Chondrocyte (in vitro differentiated cells): Measurements from ENCODE around the gene RPUSD3. TPM values are rescaled to one million over a fixed set of nuclear protein-coding genes. Genes with fewer than 3 reads are reported as not detected.

Experiments
- DNase-seq: peaks from one replicate; pipeline ENCODE4 v3.0.0; 2021; ENCODE audit warnings: mixed read lengths, low spot score
- H3K27ac Mint-ChIP-seq: one replicate; pipeline ENCODE4 v1.8.0; 2021; ENCODE audit warnings: mild to moderate bottlenecking, moderate library complexity, mixed read lengths; ENCODE audit not compliant: unreplicated experiment
- H3K27me3 Mint-ChIP-seq: 2 replicates; pipeline ENCODE4 v1.8.0; 2021; ENCODE audit warnings: low read depth, mixed read lengths
- H3K36me3 Mint-ChIP-seq: 2 replicates; pipeline ENCODE4 v1.8.0; 2021; ENCODE audit warnings: low read depth, mixed read lengths
- H3K4me1 Mint-ChIP-seq: 2 replicates; pipeline ENCODE4 v1.8.0; 2021; ENCODE audit warnings: low read depth, mild to moderate bottlenecking, mixed read lengths
- H3K4me3 Mint-ChIP-seq: one replicate; pipeline ENCODE4 v1.8.0; 2021; ENCODE audit warnings: mild to moderate bottlenecking, moderate library complexity, mixed read lengths; ENCODE audit not compliant: unreplicated experiment
- H3K9me3 Mint-ChIP-seq: 2 replicates; pipeline ENCODE4 v1.8.0; 2021; ENCODE audit warnings: low read depth, mixed read lengths
- CTCF ChIP-seq: fragments of 200-600 bp; sonication (generic); IDR thresholded peaks from 2 replicates; pipeline ENCODE4 v1.5.0; 2021; ENCODE audit warnings: antibody characterized with exemption, mild to moderate bottlenecking, moderate library complexity
- total RNA-seq: library from RNA; stranded (reverse); gene quantifications from 3 replicates; pipeline ENCODE4 v1.2.1, GENCODE V29; 2021

RPUSD3 gene
- total RNA-seq, 1 donor from 2014 or later: 27.7 TPM

GRCh38 chr3:9795207-9795606 lies 48.6 kb downstream of the RPUSD3 start:
- no peak for TF ChIP-seq CTCF
- H3K36me3 Mint-ChIP-seq: peaks cover 21% of the 10 kb centered on the region
- peak overlapping the region; percentile 38 for H3K4me3 Mint-ChIP-seq
- no peak for DNase-seq
- no peaks in the 10 kb centered on the region for H3K9me3 Mint-ChIP-seq
- no peaks in the 10 kb centered on the region for H3K27me3 Mint-ChIP-seq
- peaks cover 38% of the 10 kb centered on the region for H3K4me1 Mint-ChIP-seq
- peak overlapping the region; percentile 14 for H3K27ac Mint-ChIP-seq

GRCh38 chr3:9794400-9794799 lies 49.4 kb downstream of the RPUSD3 start:
- H3K9me3 Mint-ChIP-seq: no peaks in the 10 kb centered on the region
- no peak for TF ChIP-seq CTCF
- DNase-seq: no peak
- H3K4me1 Mint-ChIP-seq: peaks cover 38% of the 10 kb centered on the region
- H3K4me3 Mint-ChIP-seq: peak overlapping the region; percentile 94
- peaks cover 16% of the 10 kb centered on the region for H3K36me3 Mint-ChIP-seq
- no peak overlapping the region for H3K27ac Mint-ChIP-seq
- H3K27me3 Mint-ChIP-seq: no peaks in the 10 kb centered on the region

- Mint-ChIP-seq H3K4me1 (peaks cover 38% of the 10 kb centered on the region), H3K27me3 (no peaks in the 10 kb centered on the region), H3K27ac (peak overlapping the region; percentile 100), H3K36me3 (peaks cover 19% of the 10 kb centered on the region), H3K9me3 (no peaks in the 10 kb centered on the region), H3K4me3 (peak overlapping the region; percentile 94)
- DNase-seq: no peak
- peak; percentile 26 for TF ChIP-seq CTCF
Observed at GRCh38 chr3:9793161-9793781, 50.5 kb downstream of the RPUSD3 start.

- peak within 1 kb of the TSS; percentile 100 for H3K27ac Mint-ChIP-seq
- H3K4me1 Mint-ChIP-seq: peaks cover 38% of the 10 kb centered on the region
- peak within 1 kb of the TSS; percentile 94 for H3K4me3 Mint-ChIP-seq
- H3K9me3 Mint-ChIP-seq: no peaks in the 10 kb centered on the region
- peaks cover 16% of the 10 kb centered on the region for H3K36me3 Mint-ChIP-seq
- DNase-seq: peak; percentile 96
- TF ChIP-seq CTCF: peak; percentile 8
- H3K27me3 Mint-ChIP-seq: no peaks in the 10 kb centered on the region
Observed at GRCh38 chr3:9792405-9793160, 51.2 kb downstream of the RPUSD3 start, which contains the start of the genes ARPC4 and TADA3. Gene ARPC4 (plus strand): TSS chr3:9793082. CDS start chr3:9793122, 40 bp downstream. Gene TADA3 (minus strand): TSS chr3:9792473. CDS start chr3:9791466, 1,007 bp downstream.

- Mint-ChIP-seq H3K36me3 (peaks cover 16% of the 10 kb centered on the region), H3K9me3 (no peaks in the 10 kb centered on the region), H3K4me3 (peak overlapping the region; percentile 94), H3K27ac (peak overlapping the region; percentile 100), H3K4me1 (peaks cover 38% of the 10 kb centered on the region), H3K27me3 (no peaks in the 10 kb centered on the region)
- TF ChIP-seq CTCF: no peak
- DNase-seq: no peak
Observed at GRCh38 chr3:9791790-9792404, 51.9 kb downstream of the RPUSD3 start.
